NT2/D1 (cell line): ENCODE data around the gene NTHL1.

Source experiments
- DNase-seq: peaks from one replicate; pipeline ENCODE4 v3.0.0-alpha.2; 2011; ENCODE audit warnings: low read depth, low spot score
- H3K27me3 ChIP-seq: 2 replicates; pipeline ENCODE4 v1.6.0; 2011; ENCODE audit warnings: mild to moderate bottlenecking; ENCODE audit not compliant: insufficient read length, insufficient read depth
- H3K36me3 ChIP-seq: 2 replicates; pipeline ENCODE4 v1.6.1; 2011; ENCODE audit warnings: mild to moderate bottlenecking, low read length, mixed read lengths; ENCODE audit not compliant: insufficient read depth, insufficient read length
- H3K4me1 ChIP-seq: 2 replicates; pipeline ENCODE4 v1.5.1; 2011; ENCODE audit not compliant: insufficient read depth, insufficient read length
- H3K4me3 ChIP-seq: 2 replicates; pipeline ENCODE4 v1.5.1; 2011; ENCODE audit warnings: low read depth; ENCODE audit not compliant: insufficient read length
- H3K9ac ChIP-seq: 2 replicates; pipeline ENCODE4 v1.6.0; 2011; ENCODE audit warnings: low read depth; ENCODE audit not compliant: insufficient read length
- H3K9me3 ChIP-seq: 2 replicates; pipeline ENCODE4 v1.5.1; 2011; ENCODE audit warnings: mild to moderate bottlenecking, low read length; ENCODE audit not compliant: insufficient read depth
- SUZ12 ChIP-seq: IDR thresholded peaks from 2 replicates; pipeline ENCODE4 v1.6.1; 2011; ENCODE audit not compliant: insufficient read length, insufficient read depth; ENCODE audit errors: extremely low read depth
- YY1 ChIP-seq: IDR thresholded peaks from 2 replicates; pipeline ENCODE4 v1.6.1; 2011; ENCODE audit not compliant: insufficient read length, insufficient read depth
- ZNF274 ChIP-seq: IDR thresholded peaks from 2 replicates; pipeline ENCODE4 v1.6.1; 2011; ENCODE audit warnings: mild to moderate bottlenecking, low read depth, low read length

NTHL1 gene

DNA sequence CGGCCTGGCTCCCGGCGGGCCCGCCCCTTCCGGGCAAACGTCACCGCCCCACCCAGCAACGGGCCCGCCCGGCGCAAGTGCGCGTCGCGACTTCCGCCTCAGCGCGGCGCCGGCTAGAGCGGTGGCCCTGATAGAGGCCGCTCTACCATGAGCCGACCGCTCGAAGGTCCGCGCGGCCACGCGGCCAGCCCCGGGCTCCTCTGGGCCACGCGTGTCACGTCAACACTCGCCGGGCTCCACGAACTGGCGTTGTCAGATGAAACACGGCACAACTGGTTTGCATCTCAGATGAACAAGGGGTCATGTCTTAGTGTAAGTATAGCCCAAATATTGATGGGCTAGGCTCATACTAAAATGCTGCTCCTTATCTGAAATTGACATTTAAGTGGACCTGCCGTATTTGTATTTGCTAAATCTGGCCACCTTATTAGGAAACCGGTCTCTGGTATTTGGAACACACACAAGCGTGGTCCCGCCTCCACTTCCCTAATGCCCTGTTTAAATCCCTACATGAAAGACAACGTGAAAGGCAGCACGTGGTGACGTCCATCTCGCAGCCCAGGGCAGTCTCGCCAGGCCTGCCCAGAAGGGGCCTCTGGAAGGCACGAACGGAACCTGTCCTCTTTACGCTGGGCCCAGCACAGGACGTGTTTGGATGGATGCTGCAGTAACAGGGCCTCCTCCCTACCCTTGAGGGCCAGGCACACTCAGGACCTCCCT is 37.7 kb downstream of the NTHL1 start, which contains the start of gene ZNF598:
Gene ZNF598, minus strand, starts transcription at position 31 of the 720 bp plus-strand sequence.
- Histone ChIP-seq H3K36me3 (peaks cover 38% of the 10 kb centered on the region), H3K9ac (peak within 1 kb of the TSS; percentile 92), H3K4me3 (peak within 1 kb of the TSS; percentile 85), H3K9me3 (no peaks in the 10 kb centered on the region), H3K4me1 (peaks cover 20% of the 10 kb centered on the region), H3K27me3 (no peaks in the 10 kb centered on the region)
- DNase-seq: peak; percentile 77
- TF ChIP-seq SUZ12: no peak
- TF ChIP-seq ZNF274: no peak
- TF ChIP-seq YY1: no peak

DNA sequence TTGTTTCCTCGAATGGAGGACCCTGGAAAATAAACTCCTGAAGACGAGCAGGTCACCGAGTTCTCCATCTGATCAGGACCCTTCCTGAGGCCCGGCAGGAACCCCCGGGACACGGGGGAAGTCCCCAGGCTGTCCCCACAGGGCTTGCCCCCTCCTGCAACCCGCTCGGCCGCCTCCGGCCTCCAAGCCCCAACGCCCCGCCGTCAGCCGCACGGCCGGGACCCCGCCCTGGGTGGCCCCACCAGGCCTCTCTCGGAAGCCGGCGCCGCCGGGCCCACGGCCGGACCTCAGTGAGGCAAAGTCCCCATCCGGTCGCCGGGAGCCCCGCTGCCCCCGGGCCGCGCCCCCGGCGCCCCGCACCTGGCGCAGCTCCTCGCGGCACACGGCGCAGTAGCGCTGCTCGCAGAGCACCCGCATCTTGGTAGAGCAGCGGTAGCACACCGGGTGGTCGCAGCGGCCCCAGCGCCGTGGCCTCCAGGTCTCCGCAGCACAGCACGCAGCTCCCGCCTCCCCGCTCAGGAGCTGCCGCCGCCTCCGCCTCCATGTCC is 38.4 kb downstream of the NTHL1 start:
- peak overlapping the region; percentile 76 for H3K4me3 ChIP-seq
- H3K9me3 ChIP-seq: no peaks in the 10 kb centered on the region
- peaks cover 45% of the 10 kb centered on the region for H3K36me3 ChIP-seq
- no peaks in the 10 kb centered on the region for H3K27me3 ChIP-seq
- peak overlapping the region; percentile 92 for H3K9ac ChIP-seq
- peaks cover 27% of the 10 kb centered on the region for H3K4me1 ChIP-seq
- DNase-seq: no peak
- TF ChIP-seq ZNF274 (no peak), SUZ12 (no peak), YY1 (no peak)

DNA sequence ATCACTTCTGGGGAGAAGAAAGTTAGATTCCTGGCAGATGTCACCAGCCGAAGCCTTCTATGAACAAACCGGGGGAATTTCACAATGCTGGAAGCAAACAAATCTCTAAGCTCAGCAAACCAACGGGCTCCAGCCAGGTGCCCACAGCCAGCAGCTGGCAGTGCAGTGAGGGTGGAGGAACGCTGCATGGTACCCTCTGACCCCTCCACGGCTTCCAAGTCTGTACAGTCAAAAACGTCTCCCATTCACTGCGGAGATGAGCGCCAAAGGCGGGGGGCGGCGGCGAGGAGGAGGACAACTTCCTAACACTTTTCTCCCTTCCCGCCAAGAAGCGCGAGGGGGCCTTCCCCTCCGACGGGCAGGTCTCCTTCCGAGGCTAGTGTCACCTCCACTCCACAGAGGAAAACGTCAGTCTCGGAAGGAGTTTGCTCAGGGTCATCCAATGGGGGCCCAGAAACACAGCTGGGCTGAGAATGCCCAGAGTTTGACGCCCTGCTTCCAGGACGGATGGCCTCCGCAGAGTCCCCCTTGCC is 38.9 kb downstream of the NTHL1 start:
- Histone ChIP-seq H3K27me3 (no peaks in the 10 kb centered on the region), H3K9me3 (no peaks in the 10 kb centered on the region), H3K9ac (peak overlapping the region; percentile 92), H3K4me3 (peak overlapping the region; percentile 76), H3K4me1 (peaks cover 28% of the 10 kb centered on the region), H3K36me3 (peaks cover 45% of the 10 kb centered on the region)
- no peak for TF ChIP-seq ZNF274
- no peak for TF ChIP-seq SUZ12
- TF ChIP-seq YY1: no peak
- no peak for DNase-seq

DNA sequence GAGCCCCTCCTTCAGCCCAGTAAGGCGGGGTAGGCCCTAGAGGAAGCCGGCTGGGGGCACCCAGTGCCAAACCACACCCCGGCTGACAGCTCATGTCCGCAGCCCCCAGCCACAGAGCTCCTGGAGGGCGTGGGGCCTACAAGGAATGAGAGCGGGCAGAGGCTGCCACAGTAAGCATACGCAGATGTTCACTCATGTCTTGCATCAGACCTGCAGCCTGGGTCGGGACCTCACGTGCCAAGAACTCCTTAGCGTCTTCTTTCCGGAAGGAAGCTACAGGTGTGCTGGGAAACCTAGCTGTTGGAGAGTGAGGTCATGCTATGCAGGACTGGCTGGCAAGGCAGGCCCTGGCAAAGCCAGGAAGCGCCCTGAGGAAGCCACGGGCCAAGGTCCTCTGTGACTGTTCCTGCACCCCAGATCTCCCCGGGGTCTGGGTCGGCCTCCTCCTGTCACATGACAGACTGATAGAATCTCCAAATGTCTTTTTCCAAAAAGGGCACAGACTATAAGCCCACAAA is 39.6 kb downstream of the NTHL1 start:
- H3K4me1 ChIP-seq: peaks cover 34% of the 10 kb centered on the region
- no peak overlapping the region for H3K4me3 ChIP-seq
- H3K9me3 ChIP-seq: no peaks in the 10 kb centered on the region
- peaks cover 51% of the 10 kb centered on the region for H3K36me3 ChIP-seq
- peak overlapping the region; percentile 92 for H3K9ac ChIP-seq
- H3K27me3 ChIP-seq: no peaks in the 10 kb centered on the region
- no peak for DNase-seq
- TF ChIP-seq SUZ12 (no peak), YY1 (no peak), ZNF274 (no peak)

DNA sequence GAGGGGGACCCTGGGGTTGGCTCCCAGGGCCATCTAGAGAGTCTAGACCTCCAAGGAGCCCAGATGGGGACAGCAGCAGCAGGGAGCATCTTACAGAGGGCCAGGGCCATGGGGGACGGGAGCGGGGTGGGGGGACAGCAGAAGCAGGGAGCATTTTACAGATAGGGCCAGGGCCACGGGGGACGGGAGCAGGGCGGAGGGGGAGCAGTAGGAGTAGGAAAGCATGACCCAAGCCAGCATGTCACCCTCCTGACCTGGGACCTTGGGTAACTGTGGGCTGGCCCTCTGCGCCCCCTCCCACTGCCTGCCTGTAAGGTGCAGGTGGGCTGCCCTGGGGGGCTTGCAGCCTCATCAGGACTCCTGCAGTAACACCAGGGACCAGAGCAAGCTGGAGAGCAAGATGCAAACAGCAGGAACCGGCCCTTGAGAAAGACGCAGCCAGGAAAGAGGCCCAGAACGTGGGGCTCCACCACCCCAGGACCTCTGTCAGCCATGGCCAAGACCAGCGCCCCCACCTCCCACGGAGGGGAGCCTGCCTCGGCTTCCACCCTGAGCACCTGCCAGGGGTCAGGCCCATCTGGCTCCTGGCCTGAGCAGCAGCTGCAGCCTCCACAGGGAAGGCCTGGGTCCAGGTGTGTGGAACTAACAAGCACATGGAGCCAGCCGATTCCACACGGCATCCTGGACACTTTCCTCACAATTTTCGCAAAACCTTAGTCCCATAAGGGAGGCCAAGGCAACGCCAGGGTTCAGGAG is 40.4 kb downstream of the NTHL1 start:
- H3K4me3 ChIP-seq: peak overlapping the region; percentile 1
- H3K9me3 ChIP-seq: no peaks in the 10 kb centered on the region
- H3K36me3 ChIP-seq: peaks cover 59% of the 10 kb centered on the region
- H3K27me3 ChIP-seq: no peaks in the 10 kb centered on the region
- H3K4me1 ChIP-seq: peaks cover 38% of the 10 kb centered on the region
- H3K9ac ChIP-seq: peak overlapping the region; percentile 92
- TF ChIP-seq YY1 (no peak), SUZ12 (no peak), ZNF274 (no peak)
- no peak for DNase-seq

DNA sequence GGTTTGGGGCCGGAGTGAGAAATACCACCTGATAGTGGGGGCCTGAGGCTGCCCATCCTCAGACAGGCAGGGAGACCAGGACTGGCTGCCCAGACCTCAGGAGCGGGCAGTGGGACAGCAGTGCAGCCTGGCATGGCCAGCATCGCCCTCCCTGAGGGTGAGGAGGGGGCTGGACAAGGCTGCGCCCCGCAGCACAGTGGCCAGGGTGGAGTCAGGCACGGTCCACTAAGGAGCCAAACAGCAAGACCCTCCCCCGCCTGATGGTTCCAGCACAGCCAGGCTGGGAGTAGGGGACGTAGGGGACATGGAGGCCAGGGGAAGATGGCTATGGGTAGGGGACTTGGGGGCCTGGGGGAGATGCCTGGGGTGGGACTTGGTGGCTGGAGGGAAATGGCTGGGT is 41.3 kb downstream of the NTHL1 start:
- DNase-seq: no peak
- no peak overlapping the region for H3K4me3 ChIP-seq
- peaks cover 38% of the 10 kb centered on the region for H3K4me1 ChIP-seq
- peak overlapping the region; percentile 17 for H3K9ac ChIP-seq
- H3K36me3 ChIP-seq: peaks cover 69% of the 10 kb centered on the region
- H3K27me3 ChIP-seq: no peaks in the 10 kb centered on the region
- TF ChIP-seq ZNF274: no peak
- TF ChIP-seq SUZ12: no peak
- TF ChIP-seq YY1: no peak
- no peaks in the 10 kb centered on the region for H3K9me3 ChIP-seq

DNA sequence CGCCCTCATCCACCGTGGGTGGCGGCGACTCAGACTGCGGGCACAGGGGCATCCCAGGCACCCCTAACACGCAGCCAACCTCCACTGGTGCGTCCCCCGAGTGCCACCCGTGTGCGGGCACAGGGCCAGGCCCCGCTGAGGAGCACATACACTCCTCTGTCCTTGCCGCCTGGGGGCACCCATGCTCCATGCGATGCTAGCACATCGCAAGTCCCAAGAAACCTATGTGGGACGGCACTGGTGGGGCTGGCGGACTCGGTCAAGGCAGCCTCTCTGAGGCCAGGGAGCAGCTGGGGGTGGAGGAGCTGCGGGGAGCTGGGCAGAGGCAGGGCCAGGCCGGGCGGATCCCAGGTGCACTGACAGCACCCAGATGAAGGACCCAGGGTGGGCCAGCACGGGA is 42.0 kb downstream of the NTHL1 start:
- H3K9me3 ChIP-seq: no peaks in the 10 kb centered on the region
- H3K36me3 ChIP-seq: peaks cover 72% of the 10 kb centered on the region
- H3K9ac ChIP-seq: peak overlapping the region; percentile 46
- no peaks in the 10 kb centered on the region for H3K27me3 ChIP-seq
- no peak for TF ChIP-seq ZNF274
- no peak for TF ChIP-seq SUZ12
- no peak for TF ChIP-seq YY1
- peaks cover 38% of the 10 kb centered on the region for H3K4me1 ChIP-seq
- no peak for DNase-seq
- no peak overlapping the region for H3K4me3 ChIP-seq
